SIG-M5 treated with dmso at 0.1 percent for 504 hours (cell line): ENCODE data around the gene ACP6.
"Not testable (repeated sequence)": the region's sequence is repeated elsewhere in the genome, so short reads cannot be mapped to it uniquely, and the experiment has no call there.

Source experiments
- DNase-seq: peaks from one replicate; lab custom pipeline; 2025; ENCODE audit not compliant: unreplicated experiment; lab: John Stamatoyannopoulos, UW

The ACP6 gene

GRCh38 chr1:147670319-147671001, at the start of gene ACP6:
Gene ACP6, minus strand, starts transcription at chr1:147670524. Its CDS starts 476 bp downstream, at chr1:147670048.
- peak; percentile 97 for DNase-seq

- no peak for DNase-seq
Observed at GRCh38 chr1:147719711-147720225, 49.4 kb upstream of the ACP6 start.

- no peak for DNase-seq
Observed at GRCh38 chr1:147719029-147719698, 48.8 kb upstream of the ACP6 start.

- no peak for DNase-seq
Observed at GRCh38 chr1:147717706-147718097, 47.4 kb upstream of the ACP6 start.

- DNase-seq: peak; percentile 95
Observed at GRCh38 chr1:147717051-147717705, 46.9 kb upstream of the ACP6 start.

- no peak for DNase-seq
Observed at GRCh38 chr1:147712605-147713004, 42.3 kb upstream of the ACP6 start.

GRCh38 chr1:147700042-147701006, 30.0 kb upstream of the ACP6 start:
- peak; percentile 66 for DNase-seq

- DNase-seq: no peak
Observed at GRCh38 chr1:147699686-147700041, 29.3 kb upstream of the ACP6 start.

- DNase-seq: no peak
Observed at GRCh38 chr1:147683163-147683763, 12.9 kb upstream of the ACP6 start.

- DNase-seq: not testable (repeated sequence)
Observed at GRCh38 chr1:147680608-147681235, 10.4 kb upstream of the ACP6 start.

- not testable (repeated sequence) for DNase-seq
Observed at GRCh38 chr1:147677681-147678080, 7.4 kb upstream of the ACP6 start.

- DNase-seq: peak; percentile 39
Observed at GRCh38 chr1:147676311-147677085, 6.2 kb upstream of the ACP6 start.

GRCh38 chr1:147673816-147674215, 3.5 kb upstream of the ACP6 start:
- DNase-seq: no peak

- DNase-seq: no peak
Observed at GRCh38 chr1:147673406-147673805, 3.1 kb upstream of the ACP6 start.

GRCh38 chr1:147669469-147670318, 630 bp downstream of the ACP6 start:
- DNase-seq: peak; percentile 66

- DNase-seq: peak; percentile 24
Observed at GRCh38 chr1:147665521-147665920, 4.8 kb downstream of the ACP6 start.

GRCh38 chr1:147664206-147664605, 6.1 kb downstream of the ACP6 start:
- no peak for DNase-seq

GRCh38 chr1:147654511-147654910, 15.8 kb downstream of the ACP6 start:
- DNase-seq: no peak
